Fibroblast of lung (primary cell): Measurements from ENCODE around the gene PPM1H.
"Not testable (repeated sequence)": the region's sequence is repeated elsewhere in the genome, so short reads cannot be mapped to it uniquely, and the experiment has no call there.

Source experiments
- CTCF ChIP-seq, 2 donors: IDR thresholded peaks in 1 of 2; conservative IDR thresholded peaks in 1 of 2; 1 replicate in 1 of 2; 2 replicates in 1 of 2; pipeline ENCODE4 v1.5.1; 2011 to 2012; ENCODE audit warnings: low read length in 2 of 2, control low read depth in 1 of 2, inconsistent platforms in 1 of 2, low read depth in 1 of 2, mild to moderate bottlenecking in 1 of 2
- EZH2 ChIP-seq: IDR thresholded peaks from 2 replicates; pipeline ENCODE4 v1.5.1; 2012; ENCODE audit warnings: low read length, control low read depth, mild to moderate bottlenecking; ENCODE audit errors: missing control alignments

DNA sequence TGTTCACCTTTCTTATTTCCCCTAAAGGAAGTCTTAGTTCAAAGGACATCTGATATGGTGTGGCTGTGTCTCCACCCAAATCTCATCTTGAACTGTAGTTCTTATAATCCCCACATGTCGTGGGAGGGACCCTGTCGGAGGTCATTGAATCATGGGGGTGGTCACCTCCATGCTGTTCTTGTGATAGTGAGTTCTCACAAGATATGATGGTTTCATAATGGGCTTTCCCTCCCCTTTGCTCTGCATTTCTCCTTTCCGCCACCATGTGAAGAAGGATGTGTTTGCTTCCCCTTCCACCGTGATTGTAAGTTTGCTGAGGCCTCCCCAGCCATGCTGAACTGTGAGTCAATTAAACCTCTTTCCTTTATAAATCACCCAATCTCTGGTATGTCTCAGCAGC, 123.5 kb downstream of the PPM1H start:
- TF ChIP-seq EZH2; CTCF (conservative IDR thresholded peaks at IDR 0.05 in 1 of 2, IDR thresholded peaks at IDR 0.05 in 1 of 2; ENCODE audit: low read depth in 1 of 2, low read length in 2 of 2): not testable (repeated sequence)
